GM23248 (cell line): ENCODE results near the gene EFS.

Experiments
- EZH2 ChIP-seq: fragments of 200-600 bp; sonication (generic); IDR thresholded peaks from 2 replicates; pipeline ENCODE4 v1.6.1; 2018; ENCODE audit warnings: antibody characterized with exemption, mild to moderate bottlenecking; ENCODE audit not compliant: insufficient read depth, poor library complexity, severe bottlenecking
- EZH2phosphoT487 ChIP-seq: fragments of 200-600 bp; sonication (generic); IDR thresholded peaks from 2 replicates; pipeline ENCODE4 v1.6.1; 2018; ENCODE audit warnings: antibody characterized with exemption, moderate library complexity, mild to moderate bottlenecking, low read depth; ENCODE audit not compliant: insufficient read depth

- no peak for TF ChIP-seq EZH2
- no peak for TF ChIP-seq EZH2phosphoT487
These were observed 8.1 kb upstream of the EFS start for GRCh38 chr14:23373041-23373440.
